ENCODE results near the gene SLC51A. TPM values are rescaled to one million over a fixed set of nuclear protein-coding genes. Genes with fewer than 3 reads are reported as not detected.

The SLC51A gene
- total RNA-seq, 4 donors from 2014 or later: not detected

GRCh38 chr3:196174652-196175051 lies 41.7 kb upstream of the SLC51A start:
- H3K4me1 ChIP-seq: no peaks in the 10 kb centered on the region
- TF ChIP-seq POLR2A (IDR thresholded peaks at IDR 0.05) (no peak), POLR2AphosphoS5 (IDR thresholded peaks at IDR 0.05) (no peak), EP300 (IDR thresholded peaks at IDR 0.05) (no peak)
- TF ChIP-seq, protein P1, sequence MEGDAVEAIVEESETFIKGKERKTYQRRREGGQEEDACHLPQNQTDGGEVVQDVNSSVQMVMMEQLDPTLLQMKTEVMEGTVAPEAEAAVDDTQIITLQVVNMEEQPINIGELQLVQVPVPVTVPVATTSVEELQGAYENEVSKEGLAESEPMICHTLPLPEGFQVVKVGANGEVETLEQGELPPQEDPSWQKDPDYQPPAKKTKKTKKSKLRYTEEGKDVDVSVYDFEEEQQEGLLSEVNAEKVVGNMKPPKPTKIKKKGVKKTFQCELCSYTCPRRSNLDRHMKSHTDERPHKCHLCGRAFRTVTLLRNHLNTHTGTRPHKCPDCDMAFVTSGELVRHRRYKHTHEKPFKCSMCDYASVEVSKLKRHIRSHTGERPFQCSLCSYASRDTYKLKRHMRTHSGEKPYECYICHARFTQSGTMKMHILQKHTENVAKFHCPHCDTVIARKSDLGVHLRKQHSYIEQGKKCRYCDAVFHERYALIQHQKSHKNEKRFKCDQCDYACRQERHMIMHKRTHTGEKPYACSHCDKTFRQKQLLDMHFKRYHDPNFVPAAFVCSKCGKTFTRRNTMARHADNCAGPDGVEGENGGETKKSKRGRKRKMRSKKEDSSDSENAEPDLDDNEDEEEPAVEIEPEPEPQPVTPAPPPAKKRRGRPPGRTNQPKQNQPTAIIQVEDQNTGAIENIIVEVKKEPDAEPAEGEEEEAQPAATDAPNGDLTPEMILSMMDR (IDR thresholded peaks at IDR 0.05): no peak
- no peaks in the 10 kb centered on the region for H3K27me3 ChIP-seq
- no peak for ATAC-seq
- no peaks in the 10 kb centered on the region for H3K9me3 ChIP-seq
- no peak overlapping the region for H3K4me3 ChIP-seq
- H3K27ac ChIP-seq: no peak overlapping the region
- H3K36me3 ChIP-seq: no peaks in the 10 kb centered on the region
- WGBS, 2 donors (ENCODE audit: low coverage in 1 of 2): 89% methylated on average over 1 of the region's 3 CpGs; no CpG with 5 or more reads in 1 of the 2 donors

DNA sequence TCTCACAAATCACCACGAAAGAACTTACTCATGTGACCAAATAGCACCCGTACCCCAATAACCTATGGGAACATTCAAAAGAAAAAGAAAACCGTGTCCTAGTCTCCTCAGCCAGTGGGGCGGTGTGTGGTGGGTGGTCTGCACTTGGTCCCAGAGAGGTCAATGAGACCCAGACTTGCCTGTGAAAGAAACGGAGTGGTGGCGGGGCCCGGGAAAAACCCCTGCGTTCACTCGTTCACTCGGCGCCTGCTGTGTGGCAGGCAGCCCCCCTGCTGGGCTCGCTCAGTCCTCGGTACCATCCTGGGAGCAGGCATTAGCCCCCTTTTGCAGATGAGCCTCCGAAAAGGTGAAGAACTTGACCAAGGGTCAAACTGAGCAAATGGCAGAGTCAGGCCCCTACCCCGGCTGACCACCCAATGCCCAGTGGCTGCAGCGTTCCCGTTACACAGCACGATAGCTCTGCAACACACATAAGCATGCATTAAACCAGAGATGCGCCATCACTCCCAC lies 41.2 kb upstream of the SLC51A start:
- WGBS, 2 donors (ENCODE audit: low coverage in 1 of 2): 82 to 85% methylated on average over 7 to 10 of the region's 19 CpGs
- Histone ChIP-seq H3K4me1 (no peaks in the 10 kb centered on the region), H3K9me3 (no peaks in the 10 kb centered on the region), H3K27ac (no peak overlapping the region), H3K27me3 (no peaks in the 10 kb centered on the region), H3K36me3 (no peaks in the 10 kb centered on the region), H3K4me3 (no peak overlapping the region)
- TF ChIP-seq POLR2A (IDR thresholded peaks at IDR 0.05): no peak
- no peak for TF ChIP-seq POLR2AphosphoS5 (IDR thresholded peaks at IDR 0.05)
- ATAC-seq: no peak

GRCh38 chr3:196175722-196176121 lies 40.6 kb upstream of the SLC51A start:
- TF ChIP-seq POLR2A (IDR thresholded peaks at IDR 0.05) (no peak), EP300 (IDR thresholded peaks at IDR 0.05) (no peak), POLR2AphosphoS5 (IDR thresholded peaks at IDR 0.05) (no peak)
- TF ChIP-seq, protein P1 (IDR thresholded peaks at IDR 0.05): no peak

DNA sequence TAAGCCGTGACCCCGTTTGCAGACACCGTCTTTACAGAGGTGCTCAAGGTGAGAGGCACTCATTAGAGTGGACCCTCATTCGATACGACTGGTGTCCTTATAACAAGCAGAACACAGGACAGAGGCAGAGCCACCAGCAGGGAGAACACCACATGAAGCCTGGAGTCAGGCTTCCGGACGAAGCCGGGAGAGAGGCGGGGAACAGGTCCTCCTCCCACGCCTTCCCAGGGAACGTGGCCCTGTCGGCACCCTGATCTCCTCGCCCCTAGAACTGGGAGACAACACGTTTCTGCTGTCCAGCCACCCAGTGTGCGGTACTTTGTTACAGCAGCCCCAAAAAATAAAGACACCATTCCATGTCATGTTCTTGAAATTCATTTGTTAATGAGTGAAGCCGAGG lies 38.8 kb upstream of the SLC51A start:
- ATAC-seq: no peak
- Histone ChIP-seq H3K36me3 (no peaks in the 10 kb centered on the region), H3K27me3 (no peaks in the 10 kb centered on the region), H3K4me3 (no peak overlapping the region), H3K9me3 (no peaks in the 10 kb centered on the region), H3K4me1 (no peaks in the 10 kb centered on the region), H3K27ac (no peak overlapping the region)
- TF ChIP-seq POLR2A (IDR thresholded peaks at IDR 0.05): no peak
- TF ChIP-seq, protein P1 (IDR thresholded peaks at IDR 0.05): no peak
- no peak for TF ChIP-seq POLR2AphosphoS5 (IDR thresholded peaks at IDR 0.05)
- no peak for TF ChIP-seq EP300 (IDR thresholded peaks at IDR 0.05)
- 64 to 90% methylated on average over 2 to 9 of the region's 16 CpGs for WGBS, 2 donors (ENCODE audit: low coverage in 1 of 2)

More at GRCh38 chr3:196175722-196176121, 40.6 kb upstream of the SLC51A start:
- Histone ChIP-seq H3K4me3 (no peak overlapping the region), H3K27me3 (no peaks in the 10 kb centered on the region), H3K4me1 (no peaks in the 10 kb centered on the region), H3K9me3 (no peaks in the 10 kb centered on the region), H3K27ac (no peak overlapping the region), H3K36me3 (no peaks in the 10 kb centered on the region)
- ATAC-seq: no peak
- WGBS, 2 donors (ENCODE audit: low coverage in 1 of 2): 100% methylated on average over 1 of the region's 9 CpGs

- no peaks in the 10 kb centered on the region for H3K36me3 ChIP-seq
- H3K27ac ChIP-seq: no peak overlapping the region
- H3K9me3 ChIP-seq: no peaks in the 10 kb centered on the region
- no peaks in the 10 kb centered on the region for H3K4me1 ChIP-seq
- H3K27me3 ChIP-seq: no peaks in the 10 kb centered on the region
- TF ChIP-seq, protein P1 (IDR thresholded peaks at IDR 0.05): no peak
- ATAC-seq: no peak
- WGBS, 2 donors (ENCODE audit: low coverage in 1 of 2): 39 to 52% methylated on average over 4 of the region's 4 CpGs
- H3K4me3 ChIP-seq: no peak overlapping the region
Measured at GRCh38 chr3:196177967-196178366, 38.4 kb upstream of the SLC51A start.

Measured in gastroesophageal sphincter (tissue), 4 donors.